Astrocyte (in vitro differentiated cells and primary cell): ENCODE measurements around the gene TRPV6. TPM values are rescaled to one million over a fixed set of nuclear protein-coding genes. Genes with fewer than 3 reads are reported as not detected.

Experiments
- DNase-seq: peaks from one replicate; pipeline ENCODE4 v3.0.0-alpha.2; 2010; ENCODE audit warnings: low read depth
- FAIRE-seq: peaks from 2 replicates; lab custom pipeline; 2011; peaks lifted over from hg19 to GRCh38; lab: Jason Lieb, UNC
- H2AFZ ChIP-seq: 2 replicates; pipeline ENCODE4 v1.6.0; 2012; ENCODE audit warnings: low read depth, low read length, inconsistent platforms
- H3K27ac ChIP-seq: 2 replicates; pipeline ENCODE4 v1.5.1; 2011; ENCODE audit warnings: low read depth, low read length, inconsistent platforms
- H3K27me3 ChIP-seq: 2 replicates; pipeline ENCODE4 v1.6.0; 2011; ENCODE audit warnings: low read length, inconsistent platforms; ENCODE audit not compliant: insufficient read depth
- H3K36me3 ChIP-seq: 2 replicates; pipeline ENCODE4 v1.5.1; 2011; ENCODE audit warnings: low read length, inconsistent platforms; ENCODE audit not compliant: insufficient read depth
- H3K4me1 ChIP-seq: 2 replicates; pipeline ENCODE4 v1.5.1; 2011; ENCODE audit warnings: low read length, inconsistent platforms; ENCODE audit not compliant: insufficient read depth
- H3K4me2 ChIP-seq: 2 replicates; pipeline ENCODE4 v1.6.0; 2012; ENCODE audit warnings: low read length, inconsistent platforms
- H3K4me3 ChIP-seq: 2 replicates; pipeline ENCODE4 v1.5.1; 2011; ENCODE audit warnings: low read depth, mild to moderate bottlenecking, low read length, inconsistent platforms; ENCODE audit not compliant: insufficient read depth
- H3K79me2 ChIP-seq: 2 replicates; pipeline ENCODE4 v1.6.0; 2012; ENCODE audit warnings: mild to moderate bottlenecking, low read length, inconsistent platforms; ENCODE audit not compliant: insufficient read depth
- H3K9ac ChIP-seq: 2 replicates; pipeline ENCODE4 v1.6.0; 2012; ENCODE audit warnings: mild to moderate bottlenecking, low read length, inconsistent platforms
- H3K9me3 ChIP-seq: 2 replicates; pipeline ENCODE4 v1.5.1; 2012; ENCODE audit warnings: low read depth, mild to moderate bottlenecking, low read length, inconsistent platforms; ENCODE audit not compliant: insufficient read depth
- H4K20me1 ChIP-seq: 2 replicates; pipeline ENCODE4 v1.6.0; 2012; ENCODE audit warnings: low read length, inconsistent platforms; ENCODE audit not compliant: insufficient read depth
- H3K27ac Mint-ChIP-seq: one replicate; pipeline ENCODE4 v1.8.0; 2021; ENCODE audit warnings: mild to moderate bottlenecking, mixed read lengths; ENCODE audit not compliant: unreplicated experiment
- H3K27me3 Mint-ChIP-seq: one replicate; pipeline ENCODE4 v1.8.0; 2021; ENCODE audit warnings: low read depth, mixed read lengths; ENCODE audit not compliant: unreplicated experiment
- H3K36me3 Mint-ChIP-seq: one replicate; pipeline ENCODE4 v1.8.0; 2021; ENCODE audit warnings: low read depth, mixed read lengths; ENCODE audit not compliant: unreplicated experiment
- H3K4me1 Mint-ChIP-seq: one replicate; pipeline ENCODE4 v1.8.0; 2021; ENCODE audit warnings: low read depth, mixed read lengths; ENCODE audit not compliant: unreplicated experiment
- H3K4me3 Mint-ChIP-seq: one replicate; pipeline ENCODE4 v1.8.0; 2021; ENCODE audit warnings: mild to moderate bottlenecking, moderate library complexity, mixed read lengths; ENCODE audit not compliant: unreplicated experiment
- H3K9me3 Mint-ChIP-seq: one replicate; pipeline ENCODE4 v1.8.0; 2021; ENCODE audit warnings: mild to moderate bottlenecking, mixed read lengths; ENCODE audit not compliant: unreplicated experiment
- CTCF ChIP-seq: IDR thresholded peaks from 2 replicates; pipeline ENCODE4 v1.5.1; 2011; ENCODE audit warnings: low read depth, mild to moderate bottlenecking, inconsistent platforms, low read length, moderate library complexity; ENCODE audit not compliant: insufficient read depth
- EZH2 ChIP-seq: IDR thresholded peaks from 2 replicates; pipeline ENCODE4 v1.6.1; 2012; ENCODE audit warnings: mild to moderate bottlenecking, low read length, inconsistent platforms; ENCODE audit not compliant: insufficient read depth
- total RNA-seq: library from RNA; stranded (reverse); gene quantifications from 2 replicates; pipeline ENCODE4 v1.2.1, GENCODE V29; 2021

Gene TRPV6
- total RNA-seq, 1 donor from 2014 or later: 0.14 TPM

- Histone ChIP-seq H3K9ac (no peak overlapping the region), H3K9me3 (no peaks in the 10 kb centered on the region), H3K27ac (no peak overlapping the region), H3K27me3 (peaks cover 9% of the 10 kb centered on the region), H3K79me2 (no peaks in the 10 kb centered on the region), H3K4me3 (no peak overlapping the region), H3K4me2 (no peak overlapping the region), H4K20me1 (no peaks in the 10 kb centered on the region), H2AFZ (no peak overlapping the region), H3K4me1 (peaks cover 8% of the 10 kb centered on the region), H3K36me3 (no peaks in the 10 kb centered on the region)
- Mint-ChIP-seq H3K27me3 (no peaks in the 10 kb centered on the region), H3K36me3 (no peaks in the 10 kb centered on the region), H3K4me3 (no peak overlapping the region), H3K27ac (no peak overlapping the region), H3K4me1 (peaks cover 5% of the 10 kb centered on the region), H3K9me3 (no peaks in the 10 kb centered on the region)
- FAIRE-seq: no peak
- no peak for DNase-seq
- TF ChIP-seq EZH2 (no peak), CTCF (no peak)
Observed at GRCh38 chr7:142851919-142852318, 33.6 kb downstream of the TRPV6 start.

- H2AFZ ChIP-seq: no peak overlapping the region
- Mint-ChIP-seq H3K4me1 (peaks cover 2% of the 10 kb centered on the region), H3K36me3 (no peaks in the 10 kb centered on the region), H3K4me3 (no peak overlapping the region), H3K27me3 (no peaks in the 10 kb centered on the region), H3K9me3 (no peaks in the 10 kb centered on the region), H3K27ac (no peak overlapping the region)
- no peak overlapping the region for H3K9ac ChIP-seq
- FAIRE-seq: no peak
- H3K27ac ChIP-seq: no peak overlapping the region
- no peak for DNase-seq
- no peaks in the 10 kb centered on the region for H3K9me3 ChIP-seq
- H3K27me3 ChIP-seq: peaks cover 9% of the 10 kb centered on the region
- H4K20me1 ChIP-seq: no peaks in the 10 kb centered on the region
- no peaks in the 10 kb centered on the region for H3K79me2 ChIP-seq
- H3K4me3 ChIP-seq: no peak overlapping the region
- no peaks in the 10 kb centered on the region for H3K36me3 ChIP-seq
- peaks cover 8% of the 10 kb centered on the region for H3K4me1 ChIP-seq
- no peak for TF ChIP-seq CTCF
- TF ChIP-seq EZH2: no peak
- no peak overlapping the region for H3K4me2 ChIP-seq
Observed at GRCh38 chr7:142851269-142851668, 34.3 kb downstream of the TRPV6 start.

- H3K36me3 Mint-ChIP-seq: no peaks in the 10 kb centered on the region
- Histone ChIP-seq H3K36me3 (no peaks in the 10 kb centered on the region), H3K9ac (no peak overlapping the region), H4K20me1 (no peaks in the 10 kb centered on the region), H3K4me1 (no peaks in the 10 kb centered on the region), H3K4me2 (no peak overlapping the region), H3K27me3 (peaks cover 9% of the 10 kb centered on the region), H3K4me3 (no peak overlapping the region), H3K27ac (no peak overlapping the region), H3K9me3 (no peaks in the 10 kb centered on the region), H2AFZ (no peak overlapping the region), H3K79me2 (no peaks in the 10 kb centered on the region)
- no peaks in the 10 kb centered on the region for H3K9me3 Mint-ChIP-seq
- TF ChIP-seq CTCF: no peak
- no peak for TF ChIP-seq EZH2
- H3K4me1 Mint-ChIP-seq: no peaks in the 10 kb centered on the region
- DNase-seq (no peak), FAIRE-seq (no peak)
- H3K27me3 Mint-ChIP-seq: no peaks in the 10 kb centered on the region
- no peak overlapping the region for H3K27ac Mint-ChIP-seq
- H3K4me3 Mint-ChIP-seq: no peak overlapping the region
Observed at GRCh38 chr7:142847353-142847752, 38.2 kb downstream of the TRPV6 start.
